Measurements from ENCODE around the gene COL9A1. TPM values are rescaled to one million over a fixed set of nuclear protein-coding genes. Genes with fewer than 3 reads are reported as not detected.

Gene COL9A1
- not detected for total RNA-seq

GRCh38 chr6:70303034-70303525 is at the start of gene COL9A1:
TSS of gene COL9A1 (minus strand) at chr6:70303084. CDS start at chr6:70302924, 160 bp downstream.

Other genes with a start within 250 kb of the COL9A1 start
- gene FAM135A, start 110.4 kb upstream of the COL9A1 start, total RNA-seq: 10 to 100 TPM in 1 of 2 donors, 1 to 10 TPM in 1; 9.3 to 11.3 TPM

Data from melanocyte of skin (primary cell).